ENCODE measurements around the gene TRAF7.

GRCh38 chr16:2148714-2149629 is 6.6 kb upstream of the TRAF7 start:
- TF ChIP-seq CTCF (IDR thresholded peaks at IDR 0.05; ENCODE audit: poor library complexity, severe bottlenecking) (no peak), EP300 (conservative IDR thresholded peaks at IDR 0.05; ENCODE audit: poor library complexity, severe bottlenecking) (no peak), EZH2 (IDR thresholded peaks at IDR 0.05; ENCODE audit: borderline replicate concordance, insufficient read depth, low read length, poor library complexity, severe bottlenecking) (no peak), SMC3 (conservative IDR thresholded peaks at IDR 0.05; ENCODE audit: poor library complexity) (no peak), POLR2AphosphoS5 (IDR thresholded peaks at IDR 0.05) (no peak)
